HFF-Myc (cell line): ENCODE results near the gene ACOXL.
"Not testable (repeated sequence)": the region's sequence is repeated elsewhere in the genome, so short reads cannot be mapped to it uniquely, and the experiment has no call there.

ENCODE experiments used
- DNase-seq: peaks from one replicate; pipeline ENCODE4 v3.0.0-alpha.2; 2011; ENCODE audit warnings: low read depth; ENCODE audit errors: extremely low read depth
- H3K4me3 ChIP-seq: replicated peaks from 2 replicates; pipeline ENCODE4 v1.5.1; 2011; ENCODE audit warnings: low read depth, mild to moderate bottlenecking, control low read depth, low read length
- TF ChIP-seq, protein P1 (sequence below): IDR thresholded peaks from 2 replicates; pipeline ENCODE4 v1.5.1; 2012; ENCODE audit warnings: mild to moderate bottlenecking, low read depth, low read length, control low read depth; ENCODE audit errors: missing control alignments

The ACOXL gene

DNA sequence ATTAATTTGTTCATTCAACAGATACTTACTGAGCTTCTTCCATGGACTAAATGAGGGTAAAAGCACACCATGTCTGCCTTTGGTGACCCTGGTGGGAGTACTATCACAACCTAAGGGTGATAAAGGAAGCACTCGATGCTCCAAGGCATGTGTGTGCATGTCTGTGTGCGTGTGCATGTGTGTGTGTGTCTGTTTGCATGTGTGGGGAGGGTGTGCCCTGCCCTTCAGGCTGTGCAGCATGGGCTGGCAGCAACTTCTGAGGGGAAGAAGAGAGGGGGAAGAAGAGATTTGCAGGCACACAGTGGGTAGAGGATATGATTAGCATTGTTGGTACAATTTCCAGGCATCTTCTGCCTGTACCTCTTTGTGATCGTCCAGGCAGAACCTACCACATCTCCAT, 121.6 kb downstream of the ACOXL start:
- no peak for DNase-seq
- TF ChIP-seq, protein P1, sequence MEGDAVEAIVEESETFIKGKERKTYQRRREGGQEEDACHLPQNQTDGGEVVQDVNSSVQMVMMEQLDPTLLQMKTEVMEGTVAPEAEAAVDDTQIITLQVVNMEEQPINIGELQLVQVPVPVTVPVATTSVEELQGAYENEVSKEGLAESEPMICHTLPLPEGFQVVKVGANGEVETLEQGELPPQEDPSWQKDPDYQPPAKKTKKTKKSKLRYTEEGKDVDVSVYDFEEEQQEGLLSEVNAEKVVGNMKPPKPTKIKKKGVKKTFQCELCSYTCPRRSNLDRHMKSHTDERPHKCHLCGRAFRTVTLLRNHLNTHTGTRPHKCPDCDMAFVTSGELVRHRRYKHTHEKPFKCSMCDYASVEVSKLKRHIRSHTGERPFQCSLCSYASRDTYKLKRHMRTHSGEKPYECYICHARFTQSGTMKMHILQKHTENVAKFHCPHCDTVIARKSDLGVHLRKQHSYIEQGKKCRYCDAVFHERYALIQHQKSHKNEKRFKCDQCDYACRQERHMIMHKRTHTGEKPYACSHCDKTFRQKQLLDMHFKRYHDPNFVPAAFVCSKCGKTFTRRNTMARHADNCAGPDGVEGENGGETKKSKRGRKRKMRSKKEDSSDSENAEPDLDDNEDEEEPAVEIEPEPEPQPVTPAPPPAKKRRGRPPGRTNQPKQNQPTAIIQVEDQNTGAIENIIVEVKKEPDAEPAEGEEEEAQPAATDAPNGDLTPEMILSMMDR, result no peak
- no peak overlapping the region for H3K4me3 ChIP-seq

DNA sequence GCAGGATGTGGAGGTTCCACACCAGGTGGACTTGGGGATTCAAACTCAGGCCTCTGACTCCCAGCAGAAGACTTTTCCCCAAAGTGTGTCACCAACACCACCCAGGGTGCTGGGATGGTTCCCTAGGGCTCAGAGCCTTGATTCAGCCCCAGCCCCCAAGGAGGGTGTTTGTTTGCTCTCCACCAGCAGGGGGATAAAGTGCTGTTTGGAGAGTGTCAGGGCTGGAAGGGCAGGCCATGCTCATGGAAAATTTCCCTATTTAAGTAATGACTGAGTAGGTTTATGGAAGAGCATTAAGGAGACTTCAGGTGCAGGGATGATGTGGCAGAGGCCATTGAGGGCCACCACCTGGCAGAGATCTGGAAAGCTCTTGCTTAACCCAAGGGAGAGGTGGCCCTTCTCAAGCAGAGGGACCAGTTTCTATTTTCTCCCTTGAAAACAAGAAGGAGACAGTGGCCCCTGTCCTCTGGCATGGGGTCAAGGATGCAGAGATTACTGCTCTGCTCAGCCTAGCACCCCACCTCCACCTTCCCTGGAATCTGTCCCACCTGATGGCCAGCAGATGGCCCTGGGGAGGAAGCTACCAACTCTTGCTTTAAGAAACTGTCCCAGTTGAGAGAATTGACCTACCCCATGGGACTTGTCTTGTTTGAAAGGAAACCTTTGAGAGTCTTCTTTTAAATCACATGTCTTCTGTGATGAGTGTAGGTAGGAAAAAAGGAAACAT, 122.1 kb downstream of the ACOXL start:
- TF ChIP-seq, protein P1, result peak; percentile 35
- DNase-seq, result no peak
- H3K4me3 ChIP-seq, result no peak overlapping the region

DNA sequence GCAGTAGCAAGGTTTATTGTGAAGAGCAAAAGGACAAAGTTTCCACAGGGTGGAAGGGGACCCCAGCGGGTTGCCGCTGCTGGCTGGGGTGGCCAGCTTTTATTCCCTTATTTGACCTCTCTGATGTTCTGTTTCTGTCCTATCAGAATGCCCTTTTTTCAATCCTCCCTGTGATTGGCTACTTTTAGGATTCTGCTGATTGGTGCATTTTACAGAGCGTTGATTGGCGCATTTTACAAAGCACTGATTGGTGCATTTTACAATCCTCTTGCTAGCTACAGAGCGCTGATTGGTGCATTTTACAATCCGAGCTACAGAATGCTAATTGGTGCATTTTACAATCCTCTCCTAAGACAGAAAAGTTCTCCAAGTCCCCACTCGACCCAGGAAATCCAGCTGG, 123.5 kb downstream of the ACOXL start:
- DNase-seq, H3K4me3 ChIP-seq: not testable (repeated sequence)

DNA sequence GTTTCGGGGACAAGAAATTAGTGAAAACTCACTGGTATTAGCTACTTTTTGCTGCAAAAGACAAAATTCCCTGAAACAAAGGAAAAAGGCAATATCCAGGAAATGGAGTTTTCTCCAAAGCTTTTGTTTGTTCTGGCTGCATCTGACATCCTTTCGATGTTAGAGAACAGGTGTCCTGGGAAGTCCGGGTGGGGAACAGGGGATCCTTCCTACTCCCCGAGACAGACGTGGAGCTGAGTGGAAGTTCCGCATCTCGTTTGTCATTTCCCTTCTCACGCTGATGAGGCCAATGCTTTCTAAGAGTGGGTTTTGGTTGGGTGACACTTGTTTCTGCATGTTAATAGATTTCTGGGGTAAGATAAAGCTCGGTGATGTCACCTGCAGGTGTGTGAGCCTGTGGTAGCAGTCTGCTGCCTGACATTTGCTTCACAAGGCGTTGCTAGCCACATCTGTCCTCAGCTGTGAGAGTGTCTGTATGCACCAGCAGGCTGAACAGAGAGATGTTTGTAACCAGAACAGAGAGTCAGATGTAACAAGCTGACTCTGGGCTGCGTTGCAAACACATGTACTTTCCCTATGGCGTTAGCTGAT, 125.9 kb downstream of the ACOXL start:
- no peak overlapping the region for H3K4me3 ChIP-seq
- TF ChIP-seq, protein P1, result no peak
- no peak for DNase-seq

DNA sequence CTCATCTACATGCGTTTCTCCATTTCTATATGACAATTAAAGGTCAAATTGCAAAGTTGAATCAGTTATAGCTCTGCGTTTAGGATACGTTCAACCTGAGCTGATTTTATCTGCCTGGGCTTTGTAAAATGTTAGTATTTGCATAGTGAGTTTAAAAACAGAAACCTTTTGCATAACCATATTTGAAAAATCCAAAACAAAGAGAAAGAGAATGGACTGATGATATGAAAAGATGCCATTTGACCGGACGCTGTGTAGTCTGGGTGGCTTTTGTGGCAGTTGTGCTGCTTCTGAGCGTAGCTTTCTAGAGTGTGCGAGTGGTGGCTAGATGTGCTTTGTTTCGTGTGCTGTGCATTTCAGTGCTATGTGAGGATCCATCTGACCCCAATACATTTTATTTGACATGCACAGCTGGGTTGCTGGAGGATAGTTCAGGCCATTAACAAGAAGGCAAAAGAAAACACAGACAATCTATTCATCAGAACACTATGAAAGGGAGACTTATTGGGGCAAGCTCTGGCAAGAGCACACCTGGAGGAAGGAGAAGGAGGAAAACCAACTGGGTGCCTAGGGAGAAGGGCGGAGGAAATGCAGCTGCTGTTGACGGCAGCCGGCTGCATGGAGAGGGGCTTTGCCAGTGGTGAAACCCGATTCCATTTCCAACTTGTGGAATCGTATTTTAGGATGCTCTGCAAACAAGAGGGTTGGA, 126.8 kb downstream of the ACOXL start:
- TF ChIP-seq, protein P1, result no peak
- no peak overlapping the region for H3K4me3 ChIP-seq
- DNase-seq, result no peak

DNA sequence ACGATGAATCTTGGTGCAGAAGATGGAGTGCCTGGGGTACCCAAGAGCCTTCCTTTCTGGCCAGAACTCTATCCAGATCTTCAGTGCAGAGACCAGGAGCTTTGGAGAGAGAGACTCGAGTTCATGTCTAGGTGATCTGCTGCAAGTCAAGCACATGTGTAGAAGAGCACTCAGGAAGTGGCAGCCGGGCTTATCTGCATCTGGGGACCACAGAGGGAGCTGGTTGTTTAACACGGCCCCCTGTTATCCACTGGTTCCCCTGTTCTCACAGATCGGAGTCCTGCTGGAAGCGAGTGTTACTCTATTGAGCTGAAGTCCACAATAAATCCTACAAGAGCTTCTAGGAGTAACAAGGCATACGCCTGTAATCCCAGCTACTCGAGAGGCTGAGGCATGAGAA, 128.3 kb downstream of the ACOXL start:
- TF ChIP-seq, protein P1, result no peak
- no peak for DNase-seq
- H3K4me3 ChIP-seq, result no peak overlapping the region

DNA sequence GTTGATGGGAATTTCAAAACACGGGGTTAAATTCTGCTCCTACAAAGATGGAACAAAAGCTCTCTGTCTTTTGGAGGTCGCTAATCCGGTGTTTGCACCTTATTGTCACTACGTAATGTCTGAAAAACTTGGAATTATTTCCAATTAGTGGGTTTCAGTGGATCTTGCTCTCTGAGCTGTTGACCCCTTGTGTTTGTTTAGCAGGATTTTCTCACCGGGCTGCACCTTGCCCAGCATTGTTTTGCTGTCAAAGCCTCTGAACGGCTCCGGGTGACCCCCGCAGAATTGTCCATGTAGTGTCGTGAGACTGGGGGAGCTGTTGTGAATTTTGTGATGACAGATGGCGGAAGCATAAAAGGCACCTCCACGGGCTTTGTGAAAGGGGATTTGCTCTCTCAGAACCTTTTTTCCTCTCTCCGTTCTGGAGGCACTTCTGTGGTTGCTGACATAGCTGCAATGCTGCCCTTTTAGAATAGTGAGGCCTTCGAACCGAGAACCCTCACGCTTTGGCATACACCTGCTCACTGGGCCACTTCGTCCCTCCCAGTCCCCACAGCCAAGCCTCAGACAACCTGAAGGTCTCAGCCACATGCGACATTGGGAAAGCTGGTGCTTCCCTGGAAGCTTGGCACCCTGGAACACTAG, 129.4 kb downstream of the ACOXL start:
- no peak for DNase-seq
- TF ChIP-seq, protein P1, result no peak
- H3K4me3 ChIP-seq, result no peak overlapping the region
